GM12878 (cell line): ENCODE measurements around the gene ARID3B. TPM values are rescaled to one million over a fixed set of nuclear protein-coding genes. Genes with fewer than 3 reads are reported as not detected.

ENCODE experiments used
- BCL3 ChIP-seq: IDR thresholded peaks from 2 replicates; pipeline ENCODE4 v1.6.1; 2011; ENCODE audit warnings: borderline replicate concordance, low read depth, mild to moderate bottlenecking, moderate library complexity, low read length; ENCODE audit not compliant: insufficient read depth, poor library complexity, severe bottlenecking
- BMI1 ChIP-seq: fragments of 450-650 bp; IDR thresholded peaks from 2 replicates; pipeline ENCODE4 v1.6.1; 2016; ENCODE audit warnings: mild to moderate bottlenecking, moderate library complexity, borderline replicate concordance
- BRCA1 ChIP-seq: IDR thresholded peaks from 2 replicates; pipeline ENCODE4 v1.6.1; 2011; ENCODE audit warnings: low read depth, low read length, improper control_type of control experiment
- ETV6 ChIP-seq, 2 experiments: fragments of 450-650 bp in 1 of 2; IDR thresholded peaks in 1 of 2; conservative IDR thresholded peaks in 1 of 2; 2 replicates each; pipeline ENCODE4 v1.6.1; 2014; ENCODE audit warnings: antibody characterized with exemption in 1 of 2, borderline replicate concordance in 1 of 2, low read depth in 1 of 2, mild to moderate bottlenecking in 1 of 2, moderate library complexity in 1 of 2
- HDAC2 ChIP-seq: fragments of 200-600 bp; sonication (generic); IDR thresholded peaks from 2 replicates; pipeline ENCODE4 v1.6.1; 2017
- IKZF1 ChIP-seq: fragments of 450-650 bp; conservative IDR thresholded peaks from 2 replicates; pipeline ENCODE4 v1.6.1; 2017; ENCODE audit warnings: antibody characterized with exemption, mild to moderate bottlenecking
- IRF5 ChIP-seq: fragments of 450-650 bp; IDR thresholded peaks from 2 replicates; pipeline ENCODE4 v1.6.1; 2017; ENCODE audit warnings: borderline replicate concordance
- KLF5 ChIP-seq: fragments of 450-650 bp; IDR thresholded peaks from 2 replicates; pipeline ENCODE4 v1.6.1; 2014; ENCODE audit warnings: mild to moderate bottlenecking; ENCODE audit not compliant: partially characterized antibody
- NFXL1 ChIP-seq: fragments of 450-650 bp; IDR thresholded peaks from 2 replicates; pipeline ENCODE4 v1.6.1; 2017; ENCODE audit warnings: antibody characterized with exemption, mild to moderate bottlenecking, borderline replicate concordance
- PBX3 ChIP-seq: IDR thresholded peaks from 2 replicates; pipeline ENCODE4 v1.6.1; 2011; ENCODE audit warnings: mild to moderate bottlenecking, low read depth, low read length, moderate library complexity; ENCODE audit not compliant: insufficient replicate concordance
- POLR2AphosphoS5 ChIP-seq: IDR thresholded peaks from 2 replicates; pipeline ENCODE4 v1.6.1; 2011; ENCODE audit warnings: mild to moderate bottlenecking, low read length, inconsistent platforms
- RFX5 ChIP-seq: IDR thresholded peaks from 2 replicates; pipeline ENCODE4 v1.6.1; 2011; ENCODE audit warnings: low read depth, low read length, improper control_type of control experiment
- SREBF2 ChIP-seq: IDR thresholded peaks from 2 replicates; pipeline ENCODE4 v1.6.1; 2012; ENCODE audit warnings: mild to moderate bottlenecking, low read length
- STAT3 ChIP-seq: IDR thresholded peaks from 2 replicates; pipeline ENCODE4 v1.6.1; 2011; ENCODE audit warnings: low read depth, low read length, improper control_type of control experiment
- SUZ12 ChIP-seq: fragments of 200-600 bp; sonication (generic); IDR thresholded peaks from one replicate; pipeline ENCODE4 v1.6.1; 2018; ENCODE audit warnings: antibody characterized with exemption, mild to moderate bottlenecking; ENCODE audit not compliant: unreplicated experiment
- ZBED1 ChIP-seq: IDR thresholded peaks from 2 replicates; pipeline ENCODE4 v1.6.1; 2016; ENCODE audit warnings: borderline replicate concordance
- ZNF207 ChIP-seq: fragments of 450-650 bp; IDR thresholded peaks from 2 replicates; pipeline ENCODE4 v1.6.1; 2014; ENCODE audit warnings: antibody characterized with exemption, mild to moderate bottlenecking, borderline replicate concordance
- polyA plus RNA-seq, 11 experiments: library from polyadenylated mRNA; depleted of rRNA in 4 of 11; unstranded in 6 of 11; stranded (reverse) in 5 of 11; fragments of >200 nt; fragmentation: Nextera tagmentation in 4 of 11; fragmentation: Illumina TruSeq in 1 of 11; extraction: Ambion mirVana in 4 of 11; extraction: Trizol in 1 of 11; gene quantifications; 1 replicate in 1 of 11; 2 replicates in 10 of 11; pipeline versions ENCODE4 v1.2.1 to v1.2.3, GENCODE V29; 2011 to 2016; ENCODE audit warnings: inconsistent platforms in 2 of 11, missing spikeins in 2 of 11, low read depth in 1 of 11
- total RNA-seq, 4 experiments: library from RNA; depleted of rRNA in 3 of 4; stranded (reverse); fragments of >200 nt in 3 of 4; fragmentation: Illumina TruSeq in 1 of 4; extraction: Trizol in 1 of 4; gene quantifications; 2 replicates each; pipeline versions ENCODE4 v1.2.1 to v1.2.3, GENCODE V29; 2013 to 2021
- TF ChIP-seq, protein P1 (sequence below): IDR thresholded peaks from 2 replicates; pipeline ENCODE4 v1.6.1; 2012; ENCODE audit warnings: mild to moderate bottlenecking, low read depth, low read length
- TF ChIP-seq, protein P2 (sequence below): fragments of 450-650 bp; IDR thresholded peaks from 2 replicates; pipeline ENCODE4 v1.6.1; 2016; ENCODE audit warnings: mild to moderate bottlenecking

The ARID3B gene
- total and polyA plus RNA-seq, 10 of the 15 experiments (the other 5 are each of a cell fraction or from before 2014, with no cell fraction given) = 1.1 to 33.4 (median 24.0) TPM

- TF ChIP-seq STAT3 (0 out of 2 replicates have a peak, but pooled peaks have one; percentile 32), ETV6 (conservative IDR thresholded peaks at IDR 0.05 in 1 of 2, IDR thresholded peaks at IDR 0.05 in 1 of 2; ENCODE audit: borderline replicate concordance in 1 of 2, low read depth in 1 of 2) (peak in 1 of 2 experiments; percentile 34; a peak in 2 of 4 replicates), KLF5 (no peak), BCL3 (peak; percentile 33), BRCA1 (no peak), ZNF207 (no peak), IRF5 (no peak), SUZ12 (no peak), HDAC2 (peak; percentile 83; the same call in 1 of the 2 replicates), NFXL1 (no peak), RFX5 (0 out of 2 replicates have a peak, but pooled peaks have one; percentile 13), PBX3 (peak; percentile 77), IKZF1 (peak; percentile 64), BMI1 (no peak), SREBF2 (no peak), POLR2AphosphoS5 (peak; percentile 92), ZBED1 (no peak)
- TF ChIP-seq, protein P1, sequence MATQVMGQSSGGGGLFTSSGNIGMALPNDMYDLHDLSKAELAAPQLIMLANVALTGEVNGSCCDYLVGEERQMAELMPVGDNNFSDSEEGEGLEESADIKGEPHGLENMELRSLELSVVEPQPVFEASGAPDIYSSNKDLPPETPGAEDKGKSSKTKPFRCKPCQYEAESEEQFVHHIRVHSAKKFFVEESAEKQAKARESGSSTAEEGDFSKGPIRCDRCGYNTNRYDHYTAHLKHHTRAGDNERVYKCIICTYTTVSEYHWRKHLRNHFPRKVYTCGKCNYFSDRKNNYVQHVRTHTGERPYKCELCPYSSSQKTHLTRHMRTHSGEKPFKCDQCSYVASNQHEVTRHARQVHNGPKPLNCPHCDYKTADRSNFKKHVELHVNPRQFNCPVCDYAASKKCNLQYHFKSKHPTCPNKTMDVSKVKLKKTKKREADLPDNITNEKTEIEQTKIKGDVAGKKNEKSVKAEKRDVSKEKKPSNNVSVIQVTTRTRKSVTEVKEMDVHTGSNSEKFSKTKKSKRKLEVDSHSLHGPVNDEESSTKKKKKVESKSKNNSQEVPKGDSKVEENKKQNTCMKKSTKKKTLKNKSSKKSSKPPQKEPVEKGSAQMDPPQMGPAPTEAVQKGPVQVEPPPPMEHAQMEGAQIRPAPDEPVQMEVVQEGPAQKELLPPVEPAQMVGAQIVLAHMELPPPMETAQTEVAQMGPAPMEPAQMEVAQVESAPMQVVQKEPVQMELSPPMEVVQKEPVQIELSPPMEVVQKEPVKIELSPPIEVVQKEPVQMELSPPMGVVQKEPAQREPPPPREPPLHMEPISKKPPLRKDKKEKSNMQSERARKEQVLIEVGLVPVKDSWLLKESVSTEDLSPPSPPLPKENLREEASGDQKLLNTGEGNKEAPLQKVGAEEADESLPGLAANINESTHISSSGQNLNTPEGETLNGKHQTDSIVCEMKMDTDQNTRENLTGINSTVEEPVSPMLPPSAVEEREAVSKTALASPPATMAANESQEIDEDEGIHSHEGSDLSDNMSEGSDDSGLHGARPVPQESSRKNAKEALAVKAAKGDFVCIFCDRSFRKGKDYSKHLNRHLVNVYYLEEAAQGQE = no peak
- TF ChIP-seq, protein P2, sequence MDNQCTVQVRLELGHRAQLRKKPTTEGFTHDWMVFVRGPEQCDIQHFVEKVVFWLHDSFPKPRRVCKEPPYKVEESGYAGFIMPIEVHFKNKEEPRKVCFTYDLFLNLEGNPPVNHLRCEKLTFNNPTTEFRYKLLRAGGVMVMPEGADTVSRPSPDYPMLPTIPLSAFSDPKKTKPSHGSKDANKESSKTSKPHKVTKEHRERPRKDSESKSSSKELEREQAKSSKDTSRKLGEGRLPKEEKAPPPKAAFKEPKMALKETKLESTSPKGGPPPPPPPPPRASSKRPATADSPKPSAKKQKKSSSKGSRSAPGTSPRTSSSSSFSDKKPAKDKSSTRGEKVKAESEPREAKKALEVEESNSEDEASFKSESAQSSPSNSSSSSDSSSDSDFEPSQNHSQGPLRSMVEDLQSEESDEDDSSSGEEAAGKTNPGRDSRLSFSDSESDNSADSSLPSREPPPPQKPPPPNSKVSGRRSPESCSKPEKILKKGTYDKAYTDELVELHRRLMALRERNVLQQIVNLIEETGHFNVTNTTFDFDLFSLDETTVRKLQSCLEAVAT = no peak; the same call in none of the 2 replicates
Measured at GRCh38 chr15:74540761-74541493, at the start of gene ARID3B (continued).
